K562 (cell line): Measurements from ENCODE around the gene ZC3H12C. TPM values are rescaled to one million over a fixed set of nuclear protein-coding genes. Genes with fewer than 3 reads are reported as not detected.
A peak's percentile ranks its signal among the peaks of the same experiment; 100 is the strongest.

ENCODE experiments used
- AFF4 ChIP-seq: sonication (generic); formaldehyde crosslinking; IDR thresholded peaks from 2 replicates; pipeline ENCODE4 v1.8.0; 2023; ENCODE audit warnings: mild to moderate bottlenecking, missing genetic modification reagents
- ASH1L ChIP-seq: fragments of 450-650 bp; IDR thresholded peaks from 2 replicates; pipeline ENCODE4 v1.6.1; 2018; ENCODE audit warnings: borderline replicate concordance, mild to moderate bottlenecking, low read depth; ENCODE audit not compliant: partially characterized antibody
- CXXC5 ChIP-seq: fragments of 250-450 bp; sonication (Bioruptor Pico); IDR thresholded peaks from 2 replicates; pipeline ENCODE4 v1.8.0; 2022; ENCODE audit warnings: inconsistent platforms, mild to moderate bottlenecking, moderate library complexity
- FOXM1 ChIP-seq, 2 experiments: fragments of 450-650 bp in 1 of 2; sonication (generic) in 1 of 2; formaldehyde crosslinking in 1 of 2; IDR thresholded peaks; 2 replicates each; pipeline versions ENCODE4 v1.6.1 to v1.9.0; 2017 to 2022; ENCODE audit warnings: low read depth in 2 of 2, mild to moderate bottlenecking in 2 of 2, missing genetic modification reagents in 1 of 2, moderate library complexity in 1 of 2
- HMBOX1 ChIP-seq: sonication (generic); IDR thresholded peaks from 2 replicates; pipeline ENCODE4 v1.6.1; 2016
- ZNF197 ChIP-seq: fragments of 200-800 bp; sonication (Bioruptor generic); IDR thresholded peaks from 2 replicates; pipeline ENCODE4 v1.6.1; 2016; ENCODE audit warnings: low read depth, missing genetic modification characterization, missing compliant biosample characterization
- ZNF318 ChIP-seq, 2 experiments: fragments of 450-650 bp; IDR thresholded peaks; 2 replicates each; pipeline ENCODE4 v1.6.1; 2016; ENCODE audit warnings: mild to moderate bottlenecking in 2 of 2, borderline replicate concordance in 1 of 2, low read depth in 1 of 2, moderate library complexity in 1 of 2
- polyA plus RNA-seq, 8 experiments: library from polyadenylated mRNA; depleted of rRNA in 4 of 8; stranded (reverse) in 5 of 8; unstranded in 3 of 8; fragments of >200 nt; fragmentation: Nextera tagmentation in 2 of 8; fragmentation: Illumina TruSeq in 1 of 8; extraction: Ambion mirVana in 2 of 8; extraction: Trizol in 1 of 8; gene quantifications; 2 replicates each; pipeline versions ENCODE4 v1.2.1 to v1.2.3, GENCODE V29; 2011 to 2014; ENCODE audit warnings: inconsistent platforms in 1 of 8, missing spikeins in 1 of 8
- total RNA-seq, 7 experiments: library from RNA; depleted of rRNA in 6 of 7; stranded (reverse); fragments of >200 nt in 6 of 7; fragmentation: Illumina TruSeq in 2 of 7; extraction: Trizol in 2 of 7; gene quantifications; 2 replicates each; pipeline versions ENCODE4 v1.2.1 to v1.2.3, GENCODE V29; 2011 to 2021; ENCODE audit warnings: low replicate concordance in 1 of 7
- TF ChIP-seq, protein P1 (sequence below): fragments of 450-650 bp; formaldehyde crosslinking; conservative IDR thresholded peaks from 2 replicates; pipeline ENCODE4 v1.4.0; 2022; ENCODE audit warnings: mild to moderate bottlenecking, missing genetic modification characterization

Gene ZC3H12C
- total and polyA plus RNA-seq, 9 of the 15 experiments (the other 6 are each of a cell fraction or from before 2014, with no cell fraction given) = 0.56 to 5.9 (median 3.3) TPM

DNA sequence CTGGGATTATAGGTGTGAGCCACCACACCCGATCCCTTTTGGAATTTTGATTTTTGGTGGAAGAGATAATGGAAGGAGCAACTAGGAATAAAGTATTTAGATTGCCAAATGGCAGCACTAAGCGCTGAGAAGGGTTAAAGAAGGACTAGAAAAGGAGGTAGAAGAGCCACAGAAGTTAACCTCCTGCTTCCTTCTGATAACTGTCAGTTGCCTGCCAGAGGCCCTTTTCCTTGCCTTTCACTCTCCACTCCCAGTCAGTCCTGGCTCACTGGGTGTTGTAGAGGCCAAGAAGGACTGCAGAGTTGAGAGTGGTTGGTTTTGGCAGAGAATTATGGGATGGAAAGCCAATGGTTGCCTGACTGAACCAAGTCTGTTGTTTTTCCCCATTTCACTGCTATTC is 19.3 kb downstream of the ZC3H12C start (continued):
- TF ChIP-seq FOXM1 (IDR thresholded peaks at IDR 0.05; ENCODE audit: low read depth) = no peak
- no peak for TF ChIP-seq FOXM1 (CRISPR knock-in tag; IDR thresholded peaks at IDR 0.05; ENCODE audit: low read depth)
- TF ChIP-seq HMBOX1 = peak; percentile 90
- TF ChIP-seq ASH1L = no peak
- TF ChIP-seq AFF4 = no peak
- no peak for TF ChIP-seq ZNF318 (IDR thresholded peaks at IDR 0.05; ENCODE audit: borderline replicate concordance in 1 of 2, low read depth in 1 of 2)
- TF ChIP-seq CXXC5 (CRISPR knock-in tag) = no peak
- TF ChIP-seq ZNF197 (CRISPR knock-in tag) = no peak
- TF ChIP-seq, protein P1, sequence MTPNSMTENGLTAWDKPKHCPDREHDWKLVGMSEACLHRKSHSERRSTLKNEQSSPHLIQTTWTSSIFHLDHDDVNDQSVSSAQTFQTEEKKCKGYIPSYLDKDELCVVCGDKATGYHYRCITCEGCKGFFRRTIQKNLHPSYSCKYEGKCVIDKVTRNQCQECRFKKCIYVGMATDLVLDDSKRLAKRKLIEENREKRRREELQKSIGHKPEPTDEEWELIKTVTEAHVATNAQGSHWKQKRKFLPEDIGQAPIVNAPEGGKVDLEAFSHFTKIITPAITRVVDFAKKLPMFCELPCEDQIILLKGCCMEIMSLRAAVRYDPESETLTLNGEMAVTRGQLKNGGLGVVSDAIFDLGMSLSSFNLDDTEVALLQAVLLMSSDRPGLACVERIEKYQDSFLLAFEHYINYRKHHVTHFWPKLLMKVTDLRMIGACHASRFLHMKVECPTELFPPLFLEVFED (CRISPR knock-in tag) = no peak
